Osteoblast (primary cell): ENCODE measurements around the gene HNRNPH2. TPM values are rescaled to one million over a fixed set of nuclear protein-coding genes. Genes with fewer than 3 reads are reported as not detected.

Experiments used
- DNase-seq: peaks from one replicate; pipeline ENCODE4 v3.0.0; 2011; ENCODE audit warnings: low spot score, mixed read lengths; ENCODE audit not compliant: insufficient read length; ENCODE audit errors: missing footprints
- H2AFZ ChIP-seq: 2 replicates; pipeline ENCODE4 v1.6.0; 2011; ENCODE audit warnings: mild to moderate bottlenecking, low read length
- H3K27ac ChIP-seq: 2 replicates; pipeline ENCODE4 v1.5.1; 2011; ENCODE audit warnings: mild to moderate bottlenecking, low read depth, low read length, moderate library complexity
- H3K27me3 ChIP-seq: 2 replicates; pipeline ENCODE4 v1.6.0; 2012; ENCODE audit warnings: mild to moderate bottlenecking, control low read depth, inconsistent platforms, low read length, moderate library complexity; ENCODE audit not compliant: insufficient read depth
- H3K36me3 ChIP-seq: 2 replicates; pipeline ENCODE4 v1.5.1; 2011; ENCODE audit warnings: mild to moderate bottlenecking, low read length, control low read depth, moderate library complexity; ENCODE audit not compliant: insufficient read depth
- H3K4me1 ChIP-seq: 2 replicates; pipeline ENCODE4 v1.5.1; 2011; ENCODE audit warnings: mild to moderate bottlenecking, low read length, control low read depth, moderate library complexity; ENCODE audit not compliant: insufficient read depth
- H3K4me2 ChIP-seq: 2 replicates; pipeline ENCODE4 v1.6.0; 2011; ENCODE audit warnings: mild to moderate bottlenecking, low read length; ENCODE audit not compliant: insufficient read depth
- H3K4me3 ChIP-seq: fragments of 200-600 bp; sonication (generic); 3 replicates; pipeline ENCODE4 v1.5.1; 2012; ENCODE audit warnings: mild to moderate bottlenecking, low read length, inconsistent platforms; ENCODE audit not compliant: insufficient read depth
- H3K79me2 ChIP-seq: 2 replicates; pipeline ENCODE4 v1.6.0; 2012; ENCODE audit warnings: mild to moderate bottlenecking, low read length, control low read depth, inconsistent platforms; ENCODE audit not compliant: insufficient read depth
- H3K9me3 ChIP-seq: 2 replicates; pipeline ENCODE4 v1.5.1; 2011; ENCODE audit warnings: low read depth, low read length, control low read depth
- H4K20me1 ChIP-seq: 2 replicates; pipeline ENCODE4 v1.6.0; 2012; ENCODE audit warnings: mild to moderate bottlenecking, low read length, control low read depth; ENCODE audit not compliant: insufficient read depth
- CTCF ChIP-seq: IDR thresholded peaks from 2 replicates; pipeline ENCODE4 v1.5.1; 2011; ENCODE audit warnings: mild to moderate bottlenecking, low read depth, low read length, moderate library complexity; ENCODE audit errors: extremely low read depth
- total RNA-seq: library from RNA; depleted of rRNA; stranded (reverse); fragments of >200 nt; gene quantifications from 2 replicates; pipeline ENCODE4 v1.2.3, GENCODE V29; 2012

HNRNPH2 gene
- total RNA-seq, 1 donor = 70.2 TPM

- TF ChIP-seq CTCF = no peak
- H3K27me3 ChIP-seq = peaks cover 13% of the 10 kb centered on the region
- peaks cover 6% of the 10 kb centered on the region for H3K4me1 ChIP-seq
- no peaks in the 10 kb centered on the region for H4K20me1 ChIP-seq
- no peak overlapping the region for H3K4me3 ChIP-seq
- H2AFZ ChIP-seq = no peak overlapping the region
- no peak overlapping the region for H3K4me2 ChIP-seq
- no peaks in the 10 kb centered on the region for H3K9me3 ChIP-seq
- H3K79me2 ChIP-seq = no peaks in the 10 kb centered on the region
- peaks cover 4% of the 10 kb centered on the region for H3K36me3 ChIP-seq
- no peak for DNase-seq
- no peak overlapping the region for H3K27ac ChIP-seq
Observed at GRCh38 chrX:101419489-101419888, 11.5 kb downstream of the HNRNPH2 start.

GRCh38 chrX:101427954-101428353, 19.9 kb downstream of the HNRNPH2 start:
- Histone ChIP-seq H3K4me1 (peaks cover 14% of the 10 kb centered on the region), H3K36me3 (peaks cover 12% of the 10 kb centered on the region), H3K4me3 (no peak overlapping the region), H3K27ac (no peak overlapping the region), H4K20me1 (no peaks in the 10 kb centered on the region), H3K79me2 (no peaks in the 10 kb centered on the region), H3K4me2 (no peak overlapping the region), H2AFZ (no peak overlapping the region), H3K9me3 (no peaks in the 10 kb centered on the region), H3K27me3 (no peaks in the 10 kb centered on the region)
- no peak for TF ChIP-seq CTCF
- no peak for DNase-seq

GRCh38 chrX:101429934-101430333, 21.9 kb downstream of the HNRNPH2 start:
- peak overlapping the region; percentile 41 for H3K4me2 ChIP-seq
- peak; percentile 72 for DNase-seq
- peaks cover 14% of the 10 kb centered on the region for H3K4me1 ChIP-seq

More at GRCh38 chrX:101429934-101430333, 21.9 kb downstream of the HNRNPH2 start:
- H3K36me3 ChIP-seq = peaks cover 8% of the 10 kb centered on the region
- no peaks in the 10 kb centered on the region for H3K27me3 ChIP-seq
- H3K9me3 ChIP-seq = no peaks in the 10 kb centered on the region
- no peak overlapping the region for H2AFZ ChIP-seq
- H4K20me1 ChIP-seq = no peaks in the 10 kb centered on the region
- TF ChIP-seq CTCF = no peak
- H3K4me3 ChIP-seq = no peak overlapping the region
- no peaks in the 10 kb centered on the region for H3K79me2 ChIP-seq
- peak overlapping the region; percentile 44 for H3K27ac ChIP-seq
